Fibroblast of lung (primary cell): ENCODE measurements around the gene ACLY. TPM values are rescaled to one million over a fixed set of nuclear protein-coding genes. Genes with fewer than 3 reads are reported as not detected.

Source experiments
- DNase-seq, 2 donors: peaks; one replicate each; pipeline versions ENCODE4 v3.0.0 to v3.0.0-alpha.2; 2010; ENCODE audit warnings: low read depth in 2 of 2
- H2AFZ ChIP-seq: 2 replicates; pipeline ENCODE4 v1.5.1; 2012; ENCODE audit warnings: low read length, control low read depth, inconsistent platforms
- H3K27ac ChIP-seq: 2 replicates; pipeline ENCODE4 v1.5.1; 2011; ENCODE audit warnings: low read length, control low read depth; ENCODE audit not compliant: insufficient read depth
- H3K27me3 ChIP-seq: 2 replicates; pipeline ENCODE4 v1.5.1; 2011; ENCODE audit warnings: mild to moderate bottlenecking, low read length; ENCODE audit not compliant: control insufficient read depth, insufficient read depth
- H3K36me3 ChIP-seq: 2 replicates; pipeline ENCODE4 v1.5.1; 2011; ENCODE audit warnings: low read length; ENCODE audit not compliant: control insufficient read depth, insufficient read depth
- H3K4me1 ChIP-seq: 2 replicates; pipeline ENCODE4 v1.5.1; 2011; ENCODE audit warnings: low read length; ENCODE audit not compliant: control insufficient read depth, insufficient read depth; ENCODE audit errors: extremely low read depth
- H3K4me2 ChIP-seq: 2 replicates; pipeline ENCODE4 v1.5.1; 2011; ENCODE audit warnings: low read length, control low read depth; ENCODE audit not compliant: insufficient read depth; ENCODE audit errors: extremely low read depth
- H3K4me3 ChIP-seq, 4 experiments: fragments of 200-600 bp in 1 of 4; sonication (generic) in 1 of 4; replicated peaks in 1 of 4; 2 replicates each; pipeline ENCODE4 v1.5.1; 2011 to 2016; ENCODE audit warnings: low read length in 4 of 4, low read depth in 3 of 4, mild to moderate bottlenecking in 3 of 4, control low read depth in 2 of 4, inconsistent platforms in 1 of 4, mixed read lengths in 1 of 4; ENCODE audit not compliant: insufficient read depth in 1 of 4; ENCODE audit errors: control extremely low read depth in 1 of 4
- H3K79me2 ChIP-seq: 2 replicates; pipeline ENCODE4 v1.5.1; 2012; ENCODE audit warnings: mild to moderate bottlenecking, low read length, inconsistent platforms; ENCODE audit not compliant: control insufficient read depth, insufficient read depth
- H3K9ac ChIP-seq: 2 replicates; pipeline ENCODE4 v1.5.1; 2011; ENCODE audit warnings: mild to moderate bottlenecking, low read length, control low read depth; ENCODE audit not compliant: insufficient read depth
- H3K9me3 ChIP-seq: 2 replicates; pipeline ENCODE4 v1.5.1; 2012; ENCODE audit warnings: low read depth, low read length; ENCODE audit not compliant: control insufficient read depth, insufficient read depth
- H4K20me1 ChIP-seq: 2 replicates; pipeline ENCODE4 v1.5.1; 2011; ENCODE audit warnings: low read length; ENCODE audit not compliant: control insufficient read depth, insufficient read depth; ENCODE audit errors: extremely low read depth
- EZH2 ChIP-seq: IDR thresholded peaks from 2 replicates; pipeline ENCODE4 v1.5.1; 2012; ENCODE audit warnings: low read length, control low read depth, mild to moderate bottlenecking; ENCODE audit errors: missing control alignments
- polyA plus RNA-seq, 2 donors: library from polyadenylated mRNA; depleted of rRNA in 1 of 2; stranded (reverse) in 1 of 2; unstranded in 1 of 2; fragments of >200 nt; gene quantifications; 2 replicates each; pipeline ENCODE4 v1.2.1, GENCODE V29; 2011 to 2012; ENCODE audit warnings: missing spikeins in 1 of 2
- total RNA-seq: library from RNA; depleted of rRNA; stranded (reverse); fragments of >200 nt; gene quantifications from 2 replicates; pipeline ENCODE4 v1.2.1, GENCODE V29; 2014
- TF ChIP-seq, protein P1 (sequence below), 2 donors: IDR thresholded peaks in 1 of 2; conservative IDR thresholded peaks in 1 of 2; 1 replicate in 1 of 2; 2 replicates in 1 of 2; pipeline ENCODE4 v1.5.1; 2011 to 2012; ENCODE audit warnings: low read length in 2 of 2, control low read depth in 1 of 2, inconsistent platforms in 1 of 2, low read depth in 1 of 2, mild to moderate bottlenecking in 1 of 2

Gene ACLY
- total and polyA plus RNA-seq, 2 donors (not counting 1 experiment from before 2014, with no cell fraction given): 225 to 312 TPM

DNA sequence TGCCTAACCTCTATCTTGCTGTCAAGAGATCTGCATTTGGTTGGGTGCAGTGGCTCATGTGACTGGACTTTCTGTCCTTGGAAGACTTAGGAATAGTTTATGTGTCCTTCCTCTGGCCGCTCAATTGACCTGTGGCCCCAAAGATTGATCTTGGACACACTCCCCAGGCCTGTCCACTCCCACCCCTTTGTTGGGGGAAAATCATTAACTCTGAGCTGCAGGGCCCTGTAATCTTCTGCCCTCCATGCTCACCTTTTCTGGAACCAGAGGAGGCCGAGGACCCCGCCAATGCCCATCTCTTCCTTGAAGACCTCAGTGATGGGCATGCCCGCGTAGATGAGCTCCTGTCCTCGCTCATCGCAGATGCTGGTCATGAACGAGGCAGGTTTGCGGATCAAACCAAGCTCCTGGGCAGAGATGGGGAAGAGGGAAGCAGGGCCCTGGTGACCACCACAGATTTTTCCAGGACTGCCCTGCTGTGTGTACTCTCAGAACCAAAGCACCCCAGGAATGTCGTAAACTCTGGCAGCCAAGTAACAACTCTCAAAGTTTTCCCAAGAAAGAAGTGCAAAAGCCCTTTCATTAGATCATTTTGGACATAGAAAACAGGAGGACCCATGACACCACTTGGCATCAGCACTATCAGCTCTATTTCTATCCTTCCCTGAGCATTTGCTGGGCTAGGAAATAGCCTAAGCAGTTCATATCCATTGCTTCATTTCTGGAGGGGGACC is 45.0 kb downstream of the ACLY start:
- Histone ChIP-seq H2AFZ (no peak overlapping the region), H4K20me1 (no peaks in the 10 kb centered on the region), H3K4me1 (no peaks in the 10 kb centered on the region), H3K79me2 (no peaks in the 10 kb centered on the region), H3K27me3 (no peaks in the 10 kb centered on the region), H3K4me3 (no peak overlapping the region), H3K4me2 (no peak overlapping the region), H3K9me3 (no peaks in the 10 kb centered on the region), H3K27ac (no peak overlapping the region), H3K36me3 (peaks cover 29% of the 10 kb centered on the region), H3K9ac (no peak overlapping the region)
- no peak for DNase-seq
- TF ChIP-seq EZH2: no peak
- TF ChIP-seq, protein P1, sequence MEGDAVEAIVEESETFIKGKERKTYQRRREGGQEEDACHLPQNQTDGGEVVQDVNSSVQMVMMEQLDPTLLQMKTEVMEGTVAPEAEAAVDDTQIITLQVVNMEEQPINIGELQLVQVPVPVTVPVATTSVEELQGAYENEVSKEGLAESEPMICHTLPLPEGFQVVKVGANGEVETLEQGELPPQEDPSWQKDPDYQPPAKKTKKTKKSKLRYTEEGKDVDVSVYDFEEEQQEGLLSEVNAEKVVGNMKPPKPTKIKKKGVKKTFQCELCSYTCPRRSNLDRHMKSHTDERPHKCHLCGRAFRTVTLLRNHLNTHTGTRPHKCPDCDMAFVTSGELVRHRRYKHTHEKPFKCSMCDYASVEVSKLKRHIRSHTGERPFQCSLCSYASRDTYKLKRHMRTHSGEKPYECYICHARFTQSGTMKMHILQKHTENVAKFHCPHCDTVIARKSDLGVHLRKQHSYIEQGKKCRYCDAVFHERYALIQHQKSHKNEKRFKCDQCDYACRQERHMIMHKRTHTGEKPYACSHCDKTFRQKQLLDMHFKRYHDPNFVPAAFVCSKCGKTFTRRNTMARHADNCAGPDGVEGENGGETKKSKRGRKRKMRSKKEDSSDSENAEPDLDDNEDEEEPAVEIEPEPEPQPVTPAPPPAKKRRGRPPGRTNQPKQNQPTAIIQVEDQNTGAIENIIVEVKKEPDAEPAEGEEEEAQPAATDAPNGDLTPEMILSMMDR (conservative IDR thresholded peaks at IDR 0.05 in 1 of 2, IDR thresholded peaks at IDR 0.05 in 1 of 2; ENCODE audit: low read depth in 1 of 2, low read length in 2 of 2): no peak

DNA sequence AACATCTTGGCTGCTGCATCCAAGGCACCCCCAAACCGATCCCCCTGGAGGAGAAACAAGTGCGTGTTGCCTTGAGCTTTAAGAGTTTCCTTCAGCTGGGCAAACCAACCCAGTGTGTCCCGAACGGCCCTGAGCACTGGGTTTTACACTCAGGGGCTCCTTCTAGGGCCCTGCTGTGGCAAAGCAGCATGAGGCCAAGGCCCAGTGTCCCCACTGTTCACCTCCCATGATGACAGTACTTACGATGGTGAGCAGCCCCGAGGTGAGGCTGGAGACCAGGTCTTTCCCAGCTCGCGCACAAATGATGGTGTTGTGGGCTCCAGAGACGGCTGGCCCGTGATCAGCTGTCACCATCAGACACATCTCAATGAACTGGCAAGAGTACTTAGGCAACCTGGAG is 47.0 kb downstream of the ACLY start:
- no peak for TF ChIP-seq EZH2
- TF ChIP-seq, protein P1 (conservative IDR thresholded peaks at IDR 0.05 in 1 of 2, IDR thresholded peaks at IDR 0.05 in 1 of 2; ENCODE audit: low read depth in 1 of 2, low read length in 2 of 2): no peak

DNA sequence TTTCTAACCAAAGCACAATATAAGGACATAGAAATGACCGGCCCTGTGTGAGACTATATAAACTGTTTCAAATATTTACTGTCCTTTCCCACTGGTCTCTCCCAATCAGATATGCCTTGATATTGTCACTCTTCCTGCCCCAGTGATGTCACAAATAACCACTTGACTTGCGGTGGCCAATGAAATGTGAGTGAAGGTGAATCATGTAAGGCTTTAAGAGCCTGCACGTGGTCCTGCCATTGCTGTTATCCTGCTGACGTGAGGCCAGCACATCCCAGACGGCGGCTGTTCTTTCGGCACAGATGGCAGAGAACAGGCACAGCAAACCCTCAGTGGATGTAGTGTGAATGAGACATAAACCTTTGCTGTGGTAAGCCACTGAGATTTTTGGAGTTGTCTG is 48.1 kb downstream of the ACLY start:
- H3K36me3 ChIP-seq: peaks cover 28% of the 10 kb centered on the region
- no peaks in the 10 kb centered on the region for H3K79me2 ChIP-seq
- no peaks in the 10 kb centered on the region for H3K4me1 ChIP-seq
- TF ChIP-seq, protein P1 (conservative IDR thresholded peaks at IDR 0.05 in 1 of 2, IDR thresholded peaks at IDR 0.05 in 1 of 2; ENCODE audit: low read depth in 1 of 2, low read length in 2 of 2): no peak
- TF ChIP-seq EZH2: no peak
- H3K4me2 ChIP-seq: no peak overlapping the region
- H3K9ac ChIP-seq: no peak overlapping the region
- no peak overlapping the region for H3K4me3 ChIP-seq
- H2AFZ ChIP-seq: no peak overlapping the region
- H3K27ac ChIP-seq: no peak overlapping the region
- no peaks in the 10 kb centered on the region for H3K27me3 ChIP-seq
- no peaks in the 10 kb centered on the region for H3K9me3 ChIP-seq
- no peak for DNase-seq
- H4K20me1 ChIP-seq: no peaks in the 10 kb centered on the region

More for the DNA sequence above, 47.0 kb downstream of the ACLY start:
- Histone ChIP-seq H3K27me3 (no peaks in the 10 kb centered on the region), H4K20me1 (no peaks in the 10 kb centered on the region), H3K4me3 (no peak overlapping the region), H3K9me3 (no peaks in the 10 kb centered on the region), H3K9ac (no peak overlapping the region), H3K36me3 (peaks cover 26% of the 10 kb centered on the region), H3K79me2 (no peaks in the 10 kb centered on the region), H3K4me1 (no peaks in the 10 kb centered on the region), H3K4me2 (no peak overlapping the region), H2AFZ (no peak overlapping the region), H3K27ac (no peak overlapping the region)
- DNase-seq: no peak
